H1 (cell line): ENCODE measurements around the gene COL27A1. TPM values are rescaled to one million over a fixed set of nuclear protein-coding genes. Genes with fewer than 3 reads are reported as not detected.

Source experiments
- ASH2L ChIP-seq: fragments of 200-600, 300-600 bp; sonication (generic); IDR thresholded peaks from one replicate; pipeline ENCODE4 v1.7.1; 2017; ENCODE audit warnings: low read length
- CBX5 ChIP-seq: fragments of 300-800, 300-1000 bp; sonication (generic); IDR thresholded peaks from 2 replicates; pipeline ENCODE4 v1.7.1; 2016; ENCODE audit warnings: antibody characterized with exemption, low read length, low read depth
- CEBPB ChIP-seq: IDR thresholded peaks from 2 replicates; pipeline ENCODE4 v1.6.1; 2012; ENCODE audit warnings: low read depth, low read length
- CHD7 ChIP-seq: fragments of 300-600 bp; sonication (generic); IDR thresholded peaks from 2 replicates; pipeline ENCODE4 v1.7.1; 2012; ENCODE audit warnings: low read length, moderate library complexity, mild to moderate bottlenecking, inconsistent platforms; ENCODE audit not compliant: insufficient replicate concordance
- CTBP2 ChIP-seq: IDR thresholded peaks from 2 replicates; pipeline ENCODE4 v1.7.0; 2011; ENCODE audit warnings: borderline replicate concordance, mild to moderate bottlenecking, moderate library complexity, mixed read lengths, low read length; ENCODE audit not compliant: insufficient read depth, insufficient read length
- FOSL1 ChIP-seq: IDR thresholded peaks from 2 replicates; pipeline ENCODE4 v1.6.1; 2011; ENCODE audit warnings: mild to moderate bottlenecking, low read depth, low read length, moderate library complexity; ENCODE audit not compliant: insufficient read depth
- NANOG ChIP-seq: IDR thresholded peaks from 2 replicates; pipeline ENCODE4 v1.6.1; 2011; ENCODE audit warnings: low read length, low read depth, mild to moderate bottlenecking, inconsistent platforms; ENCODE audit not compliant: insufficient read depth, poor library complexity, severe bottlenecking
- NRF1 ChIP-seq: IDR thresholded peaks from 2 replicates; pipeline ENCODE4 v1.6.1; 2011; ENCODE audit warnings: mild to moderate bottlenecking, low read depth, low read length, improper control_type of control experiment
- POLR2AphosphoS5 ChIP-seq: IDR thresholded peaks from 2 replicates; pipeline ENCODE4 v1.6.1; 2011; ENCODE audit warnings: low read depth, low read length
- RAD21 ChIP-seq, 2 experiments: IDR thresholded peaks in 1 of 2; conservative IDR thresholded peaks in 1 of 2; 2 replicates each; pipeline ENCODE4 v1.6.1; 2011; ENCODE audit warnings: low read depth in 2 of 2, low read length in 2 of 2, improper control_type of control experiment in 1 of 2, inconsistent platforms in 1 of 2, mild to moderate bottlenecking in 1 of 2, moderate library complexity in 1 of 2
- SIRT6 ChIP-seq: IDR thresholded peaks from one replicate; pipeline ENCODE4 v1.7.1; 2012; ENCODE audit warnings: low read length, inconsistent platforms
- TAF7 ChIP-seq: optimal IDR thresholded peaks from 2 replicates; pipeline ENCODE3; 2011; ENCODE audit warnings: low read depth, mild to moderate bottlenecking, inconsistent platforms, low read length, moderate library complexity, borderline replicate concordance
- polyA plus RNA-seq, 7 experiments: library from polyadenylated mRNA; depleted of rRNA in 3 of 7; stranded (reverse) in 5 of 7; unstranded in 2 of 7; fragments of >200 nt in 5 of 7; fragments of 200-250 nt in 2 of 7; gene quantifications; 1 replicate in 5 of 7; 2 replicates in 1 of 7; 4 replicates in 1 of 7; pipeline versions ENCODE4 v1.2.1 to v1.2.3, GENCODE V29; 2011 to 2013; ENCODE audit warnings: missing spikeins in 2 of 7, mixed read lengths in 2 of 7
- total RNA-seq: library from RNA; stranded (reverse); fragmentation: NEBNext Ultra II Directional; extraction: Animal tissue kit (Norgen Biotek cat#: 25700); gene quantifications from 2 replicates; pipeline ENCODE4 v1.2.1, GENCODE V29; 2021

COL27A1 gene
- total and polyA plus RNA-seq, 2 of the 8 experiments (the other 6 are each of a cell fraction or from before 2014, with no cell fraction given) = 15.1 to 22.8 TPM

GRCh38 chr9:114140850-114141249 is 14.5 kb upstream of the COL27A1 start (continued):
- no peak for TF ChIP-seq CHD7
- TF ChIP-seq ASH2L = no peak
- no peak for TF ChIP-seq SIRT6
- TF ChIP-seq RAD21 (IDR thresholded peaks at IDR 0.05 in 1 of 2, conservative IDR thresholded peaks at IDR 0.05 in 1 of 2; ENCODE audit: low read depth in 2 of 2, low read length in 2 of 2) = no peak
- no peak for TF ChIP-seq POLR2AphosphoS5
- TF ChIP-seq CBX5 = no peak
- no peak for TF ChIP-seq FOSL1
- no peak for TF ChIP-seq CTBP2
- TF ChIP-seq TAF7 = no peak
- TF ChIP-seq NRF1 = no peak
- TF ChIP-seq CEBPB = no peak
- TF ChIP-seq NANOG = no peak
